D341Med (cell line): ENCODE measurements around the gene GALNT10.

Source experiments
- DNase-seq: peaks from one replicate; pipeline ENCODE4 v3.0.0; 2012; ENCODE audit warnings: low spot score

The GALNT10 gene

GRCh38 chr5:154445422-154446194, 255.1 kb downstream of the GALNT10 start, which contains the start of gene SAP30L:
SAP30L (plus strand) TSS chr5:154445997; CDS start chr5:154446605, 608 bp downstream.
- DNase-seq = peak; percentile 99

- DNase-seq = peak; percentile 62
Observed at GRCh38 chr5:154446195-154447088, 255.9 kb downstream of the GALNT10 start.

- no peak for DNase-seq
Observed at GRCh38 chr5:154447089-154447725, 256.7 kb downstream of the GALNT10 start.

GRCh38 chr5:154449786-154450185, 259.3 kb downstream of the GALNT10 start:
- DNase-seq = no peak

- no peak for DNase-seq
Observed at GRCh38 chr5:154451957-154452356, 261.4 kb downstream of the GALNT10 start.

- DNase-seq = no peak
Observed at GRCh38 chr5:154455585-154455984, 265.1 kb downstream of the GALNT10 start.

- no peak for DNase-seq
Observed at GRCh38 chr5:154456540-154456939, 266.0 kb downstream of the GALNT10 start.

GRCh38 chr5:154459015-154459414, 268.5 kb downstream of the GALNT10 start:
- no peak for DNase-seq

GRCh38 chr5:154460172-154460571, 269.6 kb downstream of the GALNT10 start:
- DNase-seq = no peak

- no peak for DNase-seq
Observed at GRCh38 chr5:154461531-154461930, 271.0 kb downstream of the GALNT10 start.

GRCh38 chr5:154464438-154464837, 273.9 kb downstream of the GALNT10 start:
- no peak for DNase-seq

- DNase-seq = no peak
Observed at GRCh38 chr5:154465169-154465568, 274.6 kb downstream of the GALNT10 start.

GRCh38 chr5:154466147-154466546, 275.6 kb downstream of the GALNT10 start:
- no peak for DNase-seq

GRCh38 chr5:154466671-154467070, 276.1 kb downstream of the GALNT10 start:
- no peak for DNase-seq

- peak; percentile 88 for DNase-seq
Observed at GRCh38 chr5:154467655-154468354, 277.3 kb downstream of the GALNT10 start.

GRCh38 chr5:154470137-154470536, 279.6 kb downstream of the GALNT10 start:
- DNase-seq = no peak
